Measurements from ENCODE around the gene RNF213.

Gene RNF213

DNA sequence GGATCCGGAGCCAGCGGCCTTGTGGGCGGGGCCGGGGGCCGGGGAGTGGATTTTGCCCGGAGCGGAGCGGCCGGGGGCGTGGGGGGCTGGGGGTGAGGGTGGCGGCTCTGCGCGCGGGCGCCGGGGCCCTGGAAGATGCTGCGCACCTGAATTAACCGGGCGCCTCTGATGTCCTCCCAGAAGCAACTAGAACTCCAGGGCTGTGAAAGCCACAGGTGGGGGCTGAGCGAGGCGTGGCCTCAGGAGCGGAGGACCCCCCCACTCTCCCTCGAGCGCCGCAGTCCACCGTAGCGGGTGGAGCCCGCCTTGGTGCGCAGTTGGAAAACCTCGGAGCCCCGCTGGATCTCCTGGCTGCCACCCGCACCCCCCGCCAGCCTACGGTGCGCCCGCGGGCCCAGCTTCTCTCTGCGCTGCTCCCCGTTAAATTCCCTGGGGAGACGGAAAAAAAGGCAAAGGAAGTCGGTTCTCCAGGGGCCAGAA lies 39.9 kb upstream of the RNF213 start:
- no peak for TF ChIP-seq CTCF (IDR thresholded peaks at IDR 0.05; ENCODE audit: extremely low read depth, missing control alignments)
- no peak for DNase-seq (ENCODE audit: low spot score)

- no peak for DNase-seq (ENCODE audit: low spot score)
- TF ChIP-seq CTCF (IDR thresholded peaks at IDR 0.05; ENCODE audit: extremely low read depth, missing control alignments), result no peak
Observed at GRCh38 chr17:80221351-80222105, 39.1 kb upstream of the RNF213 start.

- DNase-seq (ENCODE audit: low spot score), result no peak
Observed at GRCh38 chr17:80222376-80223141, 38.1 kb upstream of the RNF213 start.

DNA sequence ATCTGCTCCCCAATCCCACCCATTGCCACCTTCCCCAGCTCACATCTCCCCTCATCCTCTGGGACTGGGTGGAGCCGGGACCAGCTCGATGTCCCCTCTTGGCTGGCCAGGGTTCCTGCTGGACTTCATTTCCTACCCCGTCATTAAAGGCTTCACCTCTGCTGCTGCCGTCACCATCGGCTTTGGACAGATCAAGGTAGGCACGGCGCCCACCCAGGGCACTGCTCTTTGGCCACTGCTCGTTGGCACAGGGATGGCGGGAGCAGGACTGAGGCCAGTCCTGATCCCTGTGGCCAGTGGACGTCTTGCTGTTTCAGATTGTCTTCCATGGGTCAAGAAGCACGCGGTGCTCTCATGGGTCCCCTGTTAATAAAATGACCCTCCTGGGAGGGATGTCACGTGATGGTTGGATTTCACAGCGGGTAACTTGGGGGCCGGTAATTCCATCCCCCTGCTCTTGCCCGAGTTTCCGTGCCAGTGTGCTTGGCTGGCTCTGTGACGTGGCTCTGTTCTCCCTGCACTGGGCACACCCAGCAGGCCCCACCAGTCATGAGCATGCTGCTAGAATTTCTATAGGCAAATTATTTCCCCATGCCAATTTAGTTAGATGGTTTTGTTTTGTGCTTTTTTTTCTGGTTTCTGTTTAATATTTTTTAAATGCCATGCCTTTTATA lies 37.4 kb upstream of the RNF213 start:
- DNase-seq (ENCODE audit: low spot score), result no peak
- no peak for TF ChIP-seq CTCF (IDR thresholded peaks at IDR 0.05; ENCODE audit: extremely low read depth, missing control alignments)

More at GRCh38 chr17:80222376-80223141, 38.1 kb upstream of the RNF213 start:
- TF ChIP-seq CTCF (IDR thresholded peaks at IDR 0.05; ENCODE audit: extremely low read depth, missing control alignments), result no peak

DNA sequence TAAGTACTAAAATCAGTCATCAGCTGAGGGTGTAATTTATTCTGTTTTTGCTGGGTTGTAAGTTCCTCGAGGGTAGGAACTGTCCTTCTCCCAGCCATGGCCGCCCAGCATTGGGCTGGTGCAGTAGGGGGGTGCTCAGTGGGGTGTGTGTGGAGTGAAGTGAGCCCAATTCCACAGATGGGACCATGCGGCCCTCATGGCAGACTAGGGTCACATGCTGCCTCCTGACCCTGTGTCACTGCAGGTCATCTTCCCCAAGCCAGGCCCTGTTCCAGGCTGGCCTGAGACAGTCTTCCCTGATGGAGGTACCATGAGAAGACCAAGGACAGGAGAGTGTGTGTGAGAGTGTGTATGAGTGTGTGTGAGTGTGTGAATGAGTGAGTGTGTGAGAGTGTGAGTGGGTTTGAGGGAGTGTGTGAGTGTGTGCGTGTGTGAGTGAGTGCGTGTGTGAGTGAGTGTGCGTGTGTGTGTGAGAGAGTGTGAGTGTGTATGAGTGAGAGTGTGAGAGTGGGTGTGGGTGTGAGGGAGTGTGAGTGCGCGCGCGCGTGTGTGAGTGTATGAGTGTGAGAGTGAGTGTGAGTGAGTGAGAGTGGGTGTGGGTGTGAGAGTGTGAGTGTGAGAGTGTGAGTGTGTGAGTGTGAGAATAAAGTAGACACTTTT lies 36.7 kb upstream of the RNF213 start:
- no peak for TF ChIP-seq CTCF (IDR thresholded peaks at IDR 0.05; ENCODE audit: extremely low read depth, missing control alignments)
- DNase-seq (ENCODE audit: low spot score), result no peak

DNA sequence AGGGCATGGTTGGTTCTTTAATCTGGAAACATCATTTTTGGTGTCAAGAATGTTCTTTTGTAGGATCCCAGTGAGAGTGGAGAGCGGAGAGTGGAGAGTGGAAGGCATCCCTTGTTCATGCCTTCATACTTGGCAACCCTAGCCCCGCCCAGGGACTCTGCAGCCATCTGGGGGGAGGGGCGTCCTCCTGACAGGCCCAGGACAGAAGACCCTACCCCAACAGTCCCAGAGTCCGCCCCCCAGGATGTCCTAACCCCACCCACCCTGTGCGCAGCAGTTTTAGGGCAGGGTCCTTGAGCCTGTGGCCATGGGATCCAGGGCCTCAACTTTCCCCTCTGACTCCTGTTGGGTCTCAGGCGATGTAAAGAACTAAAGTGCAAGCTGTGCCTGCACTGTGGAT lies 36.0 kb upstream of the RNF213 start:
- DNase-seq (ENCODE audit: low spot score), result no peak
- no peak for TF ChIP-seq CTCF (IDR thresholded peaks at IDR 0.05; ENCODE audit: extremely low read depth, missing control alignments)

Measured in GM20000 (cell line).